K562 (cell line): ENCODE measurements around the gene PPP1R15A. TPM values are rescaled to one million over a fixed set of nuclear protein-coding genes. Genes with fewer than 3 reads are reported as not detected.

Source experiments
- CREM ChIP-seq: IDR thresholded peaks from 2 replicates; pipeline ENCODE4 v1.6.1; 2014; ENCODE audit warnings: antibody characterized with exemption, low read depth
- FIP1L1 ChIP-seq: fragments of 200-400 bp; formaldehyde crosslinking; IDR thresholded peaks from 2 replicates; pipeline ENCODE4 v1.6.1; 2018; ENCODE audit warnings: mild to moderate bottlenecking, low read depth, low read length; ENCODE audit not compliant: poor library complexity, severe bottlenecking
- FOXJ3 ChIP-seq: sonication (generic); formaldehyde crosslinking; IDR thresholded peaks from 2 replicates; pipeline ENCODE4 v1.4.0; 2020; ENCODE audit warnings: mild to moderate bottlenecking, missing genetic modification reagents
- HDGF ChIP-seq: fragments of 450-650 bp; IDR thresholded peaks from 2 replicates; pipeline ENCODE4 v1.6.1; 2016
- HLTF ChIP-seq: fragments of 450-650 bp; IDR thresholded peaks from 2 replicates; pipeline ENCODE4 v1.6.1; 2016
- RCOR1 ChIP-seq, 2 experiments: IDR thresholded peaks; 2 replicates each; pipeline ENCODE4 v1.6.1; 2012; ENCODE audit warnings: low read depth in 2 of 2, low read length in 2 of 2, borderline replicate concordance in 1 of 2, improper control_type of control experiment in 1 of 2
- TCF3 ChIP-seq: sonication (generic); formaldehyde crosslinking; IDR thresholded peaks from 2 replicates; pipeline ENCODE4 v1.4.0; 2020; ENCODE audit warnings: mild to moderate bottlenecking, missing genetic modification reagents
- TRIM28 ChIP-seq: fragments of 450-650 bp; IDR thresholded peaks from 2 replicates; pipeline ENCODE4 v1.6.1; 2017
- ZC3H8 ChIP-seq: fragments of 450-650 bp; IDR thresholded peaks from 2 replicates; pipeline ENCODE4 v1.6.1; 2017
- polyA plus RNA-seq, 8 experiments: library from polyadenylated mRNA; depleted of rRNA in 4 of 8; stranded (reverse) in 5 of 8; unstranded in 3 of 8; fragments of >200 nt; fragmentation: Nextera tagmentation in 2 of 8; fragmentation: Illumina TruSeq in 1 of 8; extraction: Ambion mirVana in 2 of 8; extraction: Trizol in 1 of 8; gene quantifications; 2 replicates each; pipeline versions ENCODE4 v1.2.1 to v1.2.3, GENCODE V29; 2011 to 2014; ENCODE audit warnings: inconsistent platforms in 1 of 8, missing spikeins in 1 of 8
- total RNA-seq, 7 experiments: library from RNA; depleted of rRNA in 6 of 7; stranded (reverse); fragments of >200 nt in 6 of 7; fragmentation: Illumina TruSeq in 2 of 7; extraction: Trizol in 2 of 7; gene quantifications; 2 replicates each; pipeline versions ENCODE4 v1.2.1 to v1.2.3, GENCODE V29; 2011 to 2021; ENCODE audit warnings: low replicate concordance in 1 of 7
- TF ChIP-seq, protein P1 (sequence below): sonication (generic); formaldehyde crosslinking; IDR thresholded peaks from 2 replicates; pipeline ENCODE4 v1.8.0; 2023; ENCODE audit warnings: missing genetic modification reagents, mild to moderate bottlenecking, borderline replicate concordance
- TF ChIP-seq, protein P2 (sequence below): fragments of 150-350 bp; IDR thresholded peaks from 2 replicates; pipeline ENCODE4 v1.6.1; 2014; ENCODE audit warnings: low read depth, mild to moderate bottlenecking, low read length, borderline replicate concordance
- TF ChIP-seq, protein P3 (sequence below): fragments of 250-450 bp; sonication (Bioruptor Pico); IDR thresholded peaks from 2 replicates; pipeline ENCODE4 v1.8.0; 2021; ENCODE audit warnings: mild to moderate bottlenecking, moderate library complexity
- TF ChIP-seq, protein P4 (sequence below): sonication (generic); formaldehyde crosslinking; IDR thresholded peaks from 2 replicates; pipeline ENCODE4 v1.8.1; 2022; ENCODE audit warnings: missing genetic modification reagents

Gene PPP1R15A
- total and polyA plus RNA-seq, 9 of the 15 experiments (the other 6 are each of a cell fraction or from before 2014, with no cell fraction given), result 0.42 to 73.7 (median 44.0) TPM

DNA sequence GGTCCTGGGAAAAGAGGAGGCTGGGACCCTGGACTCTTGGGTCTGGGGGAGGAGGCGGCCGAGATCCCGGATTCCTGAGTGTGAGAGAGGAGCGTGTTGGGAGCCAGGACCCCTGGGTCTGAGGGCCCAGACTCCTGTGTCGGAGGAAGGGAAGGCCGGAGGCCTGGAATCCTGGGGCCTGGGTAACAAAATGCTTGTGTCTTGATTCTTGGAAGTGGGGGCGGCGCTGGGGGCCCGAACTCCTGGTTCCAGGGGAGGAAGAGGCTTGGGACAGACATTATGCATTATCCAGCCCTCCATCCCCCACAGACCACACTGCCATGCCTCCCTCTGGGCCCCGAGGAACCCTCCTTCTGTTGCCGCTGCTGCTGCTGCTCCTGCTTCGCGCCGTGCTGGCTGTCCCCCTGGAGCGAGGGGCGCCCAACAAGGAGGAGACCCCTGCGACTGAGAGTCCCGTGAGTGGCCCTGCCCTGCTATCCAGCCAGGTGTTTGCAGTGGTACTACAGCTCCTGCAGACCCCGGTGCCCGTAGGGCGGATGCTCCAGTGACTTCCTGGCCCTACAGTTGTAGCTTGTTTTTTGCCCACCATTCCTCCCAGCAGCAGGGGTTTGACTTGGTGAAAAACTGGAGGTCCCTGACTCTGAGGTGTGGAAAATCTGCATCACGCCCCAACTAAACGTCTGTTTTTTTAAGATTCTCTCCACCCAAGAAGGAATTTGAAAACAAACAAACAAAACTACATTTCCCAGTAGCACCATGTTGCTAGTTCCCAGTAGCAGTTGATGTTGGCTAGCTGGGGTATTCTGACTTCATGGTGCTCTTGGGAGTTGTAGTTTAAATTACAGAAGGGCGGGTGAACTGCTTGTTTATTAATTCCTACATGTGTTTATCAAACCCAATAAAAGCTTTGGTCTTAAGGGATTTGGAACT, 28.5 kb downstream of the PPP1R15A start (continued):
- TF ChIP-seq, protein P1, sequence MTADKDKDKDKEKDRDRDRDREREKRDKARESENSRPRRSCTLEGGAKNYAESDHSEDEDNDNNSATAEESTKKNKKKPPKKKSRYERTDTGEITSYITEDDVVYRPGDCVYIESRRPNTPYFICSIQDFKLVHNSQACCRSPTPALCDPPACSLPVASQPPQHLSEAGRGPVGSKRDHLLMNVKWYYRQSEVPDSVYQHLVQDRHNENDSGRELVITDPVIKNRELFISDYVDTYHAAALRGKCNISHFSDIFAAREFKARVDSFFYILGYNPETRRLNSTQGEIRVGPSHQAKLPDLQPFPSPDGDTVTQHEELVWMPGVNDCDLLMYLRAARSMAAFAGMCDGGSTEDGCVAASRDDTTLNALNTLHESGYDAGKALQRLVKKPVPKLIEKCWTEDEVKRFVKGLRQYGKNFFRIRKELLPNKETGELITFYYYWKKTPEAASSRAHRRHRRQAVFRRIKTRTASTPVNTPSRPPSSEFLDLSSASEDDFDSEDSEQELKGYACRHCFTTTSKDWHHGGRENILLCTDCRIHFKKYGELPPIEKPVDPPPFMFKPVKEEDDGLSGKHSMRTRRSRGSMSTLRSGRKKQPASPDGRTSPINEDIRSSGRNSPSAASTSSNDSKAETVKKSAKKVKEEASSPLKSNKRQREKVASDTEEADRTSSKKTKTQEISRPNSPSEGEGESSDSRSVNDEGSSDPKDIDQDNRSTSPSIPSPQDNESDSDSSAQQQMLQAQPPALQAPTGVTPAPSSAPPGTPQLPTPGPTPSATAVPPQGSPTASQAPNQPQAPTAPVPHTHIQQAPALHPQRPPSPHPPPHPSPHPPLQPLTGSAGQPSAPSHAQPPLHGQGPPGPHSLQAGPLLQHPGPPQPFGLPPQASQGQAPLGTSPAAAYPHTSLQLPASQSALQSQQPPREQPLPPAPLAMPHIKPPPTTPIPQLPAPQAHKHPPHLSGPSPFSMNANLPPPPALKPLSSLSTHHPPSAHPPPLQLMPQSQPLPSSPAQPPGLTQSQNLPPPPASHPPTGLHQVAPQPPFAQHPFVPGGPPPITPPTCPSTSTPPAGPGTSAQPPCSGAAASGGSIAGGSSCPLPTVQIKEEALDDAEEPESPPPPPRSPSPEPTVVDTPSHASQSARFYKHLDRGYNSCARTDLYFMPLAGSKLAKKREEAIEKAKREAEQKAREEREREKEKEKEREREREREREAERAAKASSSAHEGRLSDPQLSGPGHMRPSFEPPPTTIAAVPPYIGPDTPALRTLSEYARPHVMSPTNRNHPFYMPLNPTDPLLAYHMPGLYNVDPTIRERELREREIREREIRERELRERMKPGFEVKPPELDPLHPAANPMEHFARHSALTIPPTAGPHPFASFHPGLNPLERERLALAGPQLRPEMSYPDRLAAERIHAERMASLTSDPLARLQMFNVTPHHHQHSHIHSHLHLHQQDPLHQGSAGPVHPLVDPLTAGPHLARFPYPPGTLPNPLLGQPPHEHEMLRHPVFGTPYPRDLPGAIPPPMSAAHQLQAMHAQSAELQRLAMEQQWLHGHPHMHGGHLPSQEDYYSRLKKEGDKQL, result 0 out of 2 replicates have a peak, but pooled peaks have one; percentile 74
- TF ChIP-seq, protein P2, sequence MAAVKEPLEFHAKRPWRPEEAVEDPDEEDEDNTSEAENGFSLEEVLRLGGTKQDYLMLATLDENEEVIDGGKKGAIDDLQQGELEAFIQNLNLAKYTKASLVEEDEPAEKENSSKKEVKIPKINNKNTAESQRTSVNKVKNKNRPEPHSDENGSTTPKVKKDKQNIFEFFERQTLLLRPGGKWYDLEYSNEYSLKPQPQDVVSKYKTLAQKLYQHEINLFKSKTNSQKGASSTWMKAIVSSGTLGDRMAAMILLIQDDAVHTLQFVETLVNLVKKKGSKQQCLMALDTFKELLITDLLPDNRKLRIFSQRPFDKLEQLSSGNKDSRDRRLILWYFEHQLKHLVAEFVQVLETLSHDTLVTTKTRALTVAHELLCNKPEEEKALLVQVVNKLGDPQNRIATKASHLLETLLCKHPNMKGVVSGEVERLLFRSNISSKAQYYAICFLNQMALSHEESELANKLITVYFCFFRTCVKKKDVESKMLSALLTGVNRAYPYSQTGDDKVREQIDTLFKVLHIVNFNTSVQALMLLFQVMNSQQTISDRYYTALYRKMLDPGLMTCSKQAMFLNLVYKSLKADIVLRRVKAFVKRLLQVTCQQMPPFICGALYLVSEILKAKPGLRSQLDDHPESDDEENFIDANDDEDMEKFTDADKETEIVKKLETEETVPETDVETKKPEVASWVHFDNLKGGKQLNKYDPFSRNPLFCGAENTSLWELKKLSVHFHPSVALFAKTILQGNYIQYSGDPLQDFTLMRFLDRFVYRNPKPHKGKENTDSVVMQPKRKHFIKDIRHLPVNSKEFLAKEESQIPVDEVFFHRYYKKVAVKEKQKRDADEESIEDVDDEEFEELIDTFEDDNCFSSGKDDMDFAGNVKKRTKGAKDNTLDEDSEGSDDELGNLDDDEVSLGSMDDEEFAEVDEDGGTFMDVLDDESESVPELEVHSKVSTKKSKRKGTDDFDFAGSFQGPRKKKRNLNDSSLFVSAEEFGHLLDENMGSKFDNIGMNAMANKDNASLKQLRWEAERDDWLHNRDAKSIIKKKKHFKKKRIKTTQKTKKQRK, result no peak
- TF ChIP-seq FIP1L1 (no peak), ZC3H8 (no peak), HDGF (0 out of 2 replicates have a peak, but pooled peaks have one; percentile 7), FOXJ3 (CRISPR knock-in tag) (no peak), RCOR1 (IDR thresholded peaks at IDR 0.05; ENCODE audit: borderline replicate concordance in 1 of 2, low read depth in 2 of 2, low read length in 2 of 2) (no peak), HLTF (0 out of 2 replicates have a peak, but pooled peaks have one; percentile 30), CREM (peak; percentile 85), TRIM28 (no peak), TCF3 (no peak)
- TF ChIP-seq, protein P3, sequence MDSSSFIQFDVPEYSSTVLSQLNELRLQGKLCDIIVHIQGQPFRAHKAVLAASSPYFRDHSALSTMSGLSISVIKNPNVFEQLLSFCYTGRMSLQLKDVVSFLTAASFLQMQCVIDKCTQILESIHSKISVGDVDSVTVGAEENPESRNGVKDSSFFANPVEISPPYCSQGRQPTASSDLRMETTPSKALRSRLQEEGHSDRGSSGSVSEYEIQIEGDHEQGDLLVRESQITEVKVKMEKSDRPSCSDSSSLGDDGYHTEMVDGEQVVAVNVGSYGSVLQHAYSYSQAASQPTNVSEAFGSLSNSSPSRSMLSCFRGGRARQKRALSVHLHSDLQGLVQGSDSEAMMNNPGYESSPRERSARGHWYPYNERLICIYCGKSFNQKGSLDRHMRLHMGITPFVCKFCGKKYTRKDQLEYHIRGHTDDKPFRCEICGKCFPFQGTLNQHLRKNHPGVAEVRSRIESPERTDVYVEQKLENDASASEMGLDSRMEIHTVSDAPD (CRISPR knock-in tag), result no peak
- TF ChIP-seq, protein P4, sequence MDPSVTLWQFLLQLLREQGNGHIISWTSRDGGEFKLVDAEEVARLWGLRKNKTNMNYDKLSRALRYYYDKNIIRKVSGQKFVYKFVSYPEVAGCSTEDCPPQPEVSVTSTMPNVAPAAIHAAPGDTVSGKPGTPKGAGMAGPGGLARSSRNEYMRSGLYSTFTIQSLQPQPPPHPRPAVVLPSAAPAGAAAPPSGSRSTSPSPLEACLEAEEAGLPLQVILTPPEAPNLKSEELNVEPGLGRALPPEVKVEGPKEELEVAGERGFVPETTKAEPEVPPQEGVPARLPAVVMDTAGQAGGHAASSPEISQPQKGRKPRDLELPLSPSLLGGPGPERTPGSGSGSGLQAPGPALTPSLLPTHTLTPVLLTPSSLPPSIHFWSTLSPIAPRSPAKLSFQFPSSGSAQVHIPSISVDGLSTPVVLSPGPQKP, result no peak
